Measurements from ENCODE around the gene ZNF28. TPM values are rescaled to one million over a fixed set of nuclear protein-coding genes. Genes with fewer than 3 reads are reported as not detected.
A peak's percentile ranks its signal among the peaks of the same experiment; 100 is the strongest.
"Not testable (repeated sequence)": the region's sequence is repeated elsewhere in the genome, so short reads cannot be mapped to it uniquely, and the experiment has no call there.

ZNF28 gene
- 10 to 100 TPM in 2 of 4 donors, 1 to 10 TPM in 2; 6.1 to 25.2 (median 11.1) TPM for total RNA-seq

GRCh38 chr19:52821204-52821960 is at the start of gene ZNF28:
Gene ZNF28 (minus strand): TSS chr19:52821633. CDS start chr19:52817958, 3,675 bp downstream.
- H3K4me3 ChIP-seq, result peak within 1 kb of the TSS; percentile 63
- not testable (repeated sequence) for H3K27me3 ChIP-seq, H3K9me3 ChIP-seq
- H3K27ac ChIP-seq, result peak within 1 kb of the TSS; percentile 19 to 85 (median 73)
- peak in 1 of 4 experiments; percentile 10 for TF ChIP-seq CTCF (IDR thresholded peaks at IDR 0.05)
- peak; percentile 100 for ATAC-seq
- WGBS, 2 donors (ENCODE audit: low coverage in 1 of 2), result 0 to 1% methylated on average over 11 to 17 of the region's 44 CpGs
- H3K36me3 ChIP-seq, result peaks cover 0 to 19% of the 10 kb centered on the region in 2 donors
- H3K4me1 ChIP-seq, result peaks cover 0 to 13% (median 0%) of the 10 kb centered on the region in 3 donors

GRCh38 chr19:52868031-52868430 is 46.6 kb upstream of the ZNF28 start:
- not testable (repeated sequence) for H3K36me3 ChIP-seq, H3K9me3 ChIP-seq, H3K27ac ChIP-seq, ATAC-seq, H3K4me3 ChIP-seq, H3K27me3 ChIP-seq, H3K4me1 ChIP-seq
- WGBS, 2 donors (ENCODE audit: low coverage in 1 of 2), result 76 to 100% methylated on average over 2 to 7 of the region's 11 CpGs

- peaks cover 0 to 20% (median 0%) of the 10 kb centered on the region in 3 donors for H3K4me1 ChIP-seq
- H3K9me3 ChIP-seq, H3K27me3 ChIP-seq: not testable (repeated sequence)
- TF ChIP-seq POLR2AphosphoS5 (IDR thresholded peaks at IDR 0.05), result peak; percentile 72
- peak; percentile 65 to 67 for TF ChIP-seq POLR2A (IDR thresholded peaks at IDR 0.05)
- H3K4me3 ChIP-seq, result peak within 1 kb of the TSS; percentile 47 to 65
- peak within 1 kb of the TSS; percentile 7 to 79 (median 78) for H3K27ac ChIP-seq
- WGBS, 2 donors (ENCODE audit: low coverage in 1 of 2), result 0% methylated on average over 5 of the region's 43 CpGs
- peaks cover 0 to 18% of the 10 kb centered on the region in 2 donors for H3K36me3 ChIP-seq
- ATAC-seq, result peak; percentile 99
These were observed 36.2 kb upstream of the ZNF28 start, which contains the start of gene ZNF468 for GRCh38 chr19:52857378-52858191. Gene ZNF468 (minus strand): TSS chr19:52857619. CDS start chr19:52854272, 3,347 bp downstream.

GRCh38 chr19:52856540-52857377 is 35.3 kb upstream of the ZNF28 start:
- H3K27me3 ChIP-seq, result not testable (repeated sequence)
- peak; percentile 29 for ATAC-seq

GRCh38 chr19:52847352-52847751 is 25.9 kb upstream of the ZNF28 start:
- peaks cover 15 to 95% of the 10 kb centered on the region in 2 donors for H3K36me3 ChIP-seq
- H3K4me3 ChIP-seq, H3K27ac ChIP-seq, ATAC-seq, H3K4me1 ChIP-seq, H3K27me3 ChIP-seq: not testable (repeated sequence)
- peaks cover 0 to 30% (median 0%) of the 10 kb centered on the region in 3 donors for H3K9me3 ChIP-seq
- 82 to 87% methylated on average over 4 to 5 of the region's 5 CpGs for WGBS, 2 donors (ENCODE audit: low coverage in 1 of 2)

More at GRCh38 chr19:52856540-52857377, 35.3 kb upstream of the ZNF28 start:
- Histone ChIP-seq H3K4me1 (peaks cover 0 to 20% (median 0%) of the 10 kb centered on the region in 3 donors), H3K4me3 (peak overlapping the region; percentile 47 to 65), H3K27ac (peak overlapping the region; percentile 7 to 79 (median 78)), H3K36me3 (peaks cover 0 to 26% of the 10 kb centered on the region in 2 donors)
- WGBS, 2 donors (ENCODE audit: low coverage in 1 of 2), result 3 to 10% methylated on average over 10 to 16 of the region's 31 CpGs
- not testable (repeated sequence) for H3K9me3 ChIP-seq

GRCh38 chr19:52840825-52841465 is 19.5 kb upstream of the ZNF28 start:
- Histone ChIP-seq H3K9me3 (peaks cover 0 to 79% (median 0%) of the 10 kb centered on the region in 3 donors), H3K36me3 (peaks cover 20 to 82% of the 10 kb centered on the region in 2 donors)
- not testable (repeated sequence) for H3K27me3 ChIP-seq, H3K4me3 ChIP-seq, ATAC-seq, H3K27ac ChIP-seq, H3K4me1 ChIP-seq
- WGBS, 2 donors (ENCODE audit: low coverage in 1 of 2), result 89 to 96% methylated on average over 4 to 10 of the region's 10 CpGs

GRCh38 chr19:52834289-52834688 is 12.9 kb upstream of the ZNF28 start:
- not testable (repeated sequence) for H3K4me1 ChIP-seq, H3K27ac ChIP-seq, H3K4me3 ChIP-seq, ATAC-seq, H3K27me3 ChIP-seq
- Histone ChIP-seq H3K36me3 (peaks cover 0 to 18% of the 10 kb centered on the region in 2 donors), H3K9me3 (peaks cover 0 to 21% (median 0%) of the 10 kb centered on the region in 3 donors)
- 83% methylated on average over 1 of the region's 1 CpG; no CpG with 5 or more reads in 1 of the 2 donors for WGBS, 2 donors (ENCODE audit: low coverage in 1 of 2)

GRCh38 chr19:52833541-52833940 is 12.1 kb upstream of the ZNF28 start:
- not testable (repeated sequence) for H3K27ac ChIP-seq, ATAC-seq, H3K27me3 ChIP-seq, H3K4me1 ChIP-seq, H3K4me3 ChIP-seq
- whole genome bisulfite sequencing, 2 donors (ENCODE audit: low coverage in 1 of 2), result 50 to 66% methylated on average over 2 of the region's 5 CpGs
- Histone ChIP-seq H3K9me3 (peaks cover 0 to 14% (median 0%) of the 10 kb centered on the region in 3 donors), H3K36me3 (peaks cover 0 to 11% of the 10 kb centered on the region in 2 donors)

- not testable (repeated sequence) for ATAC-seq, H3K27ac ChIP-seq, H3K4me3 ChIP-seq, H3K9me3 ChIP-seq, H3K36me3 ChIP-seq, H3K27me3 ChIP-seq, H3K4me1 ChIP-seq
- 68 to 71% methylated on average over 3 to 4 of the region's 7 CpGs for WGBS, 2 donors (ENCODE audit: low coverage in 1 of 2)
These were observed 8.4 kb upstream of the ZNF28 start for GRCh38 chr19:52829866-52830265.

Data from gastroesophageal sphincter (tissue), 4 donors.